CD4-positive, alpha-beta T cell treated with Interleukin-10 for 1 hour (primary cell): ENCODE data around the gene NRM.
A peak's percentile ranks its signal among the peaks of the same experiment; 100 is the strongest.
"Not testable (repeated sequence)": the region's sequence is repeated elsewhere in the genome, so short reads cannot be mapped to it uniquely, and the experiment has no call there.

Source experiments
- DNase-seq: peaks from one replicate; pipeline ENCODE4 v3.0.0-alpha.2; 2020

Gene NRM

DNA sequence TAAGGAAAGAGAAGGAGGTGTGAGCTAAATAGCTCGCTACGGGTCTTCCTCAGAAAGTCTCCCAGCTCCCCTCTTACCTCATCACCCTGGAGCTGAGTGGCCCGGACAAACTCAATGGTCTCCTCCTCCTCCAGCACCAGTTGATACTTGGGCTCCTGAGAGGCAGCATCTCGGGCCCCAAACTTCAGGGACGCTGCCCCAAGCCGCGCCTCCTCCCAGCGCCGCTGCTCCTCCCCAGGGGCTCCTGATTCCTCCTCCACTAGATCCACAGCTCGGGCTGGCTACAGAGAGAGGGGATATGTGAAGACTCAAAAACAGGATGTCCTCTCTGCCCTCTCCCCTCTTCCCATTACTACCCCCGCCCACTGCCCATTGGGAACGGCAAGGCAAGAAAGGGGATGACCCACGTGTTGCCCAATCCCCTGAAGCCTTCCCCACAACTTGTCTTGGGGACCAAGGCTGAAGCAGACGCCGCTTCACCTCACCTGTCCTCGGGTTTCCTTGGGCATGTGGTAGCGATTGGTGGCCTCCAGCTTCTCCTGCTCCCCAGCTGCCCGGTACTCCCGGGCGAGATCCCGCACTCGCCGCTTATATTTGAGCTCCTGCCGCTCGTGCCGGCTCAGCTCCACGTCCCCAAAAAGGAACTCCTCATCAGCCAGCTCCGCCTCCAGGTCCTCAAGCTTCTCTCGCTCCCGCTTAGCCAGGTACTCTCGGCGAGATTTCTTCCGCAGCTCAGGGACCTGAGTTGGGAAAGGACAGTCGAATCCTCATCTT is 25.6 kb downstream of the NRM start:
- no peak for DNase-seq

DNA sequence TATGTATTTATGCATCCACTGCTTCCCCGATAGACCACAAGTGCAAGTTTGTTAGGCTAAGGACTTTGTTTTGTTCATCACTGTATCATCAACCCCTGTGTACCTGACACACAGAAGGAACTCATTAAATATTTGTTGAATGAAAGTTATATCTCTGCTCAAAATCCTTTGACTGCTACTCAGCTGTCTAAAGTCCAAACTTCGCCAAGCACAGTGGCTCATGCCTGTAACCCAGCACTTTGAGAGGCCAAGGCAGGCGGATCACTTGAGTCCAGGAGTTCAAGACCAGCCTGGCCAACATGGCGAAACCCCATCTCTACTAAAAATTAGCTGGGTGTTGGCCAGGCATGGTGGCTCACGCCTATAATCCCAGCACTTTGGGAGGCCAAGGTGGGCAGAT is 32.9 kb downstream of the NRM start:
- DNase-seq = not testable (repeated sequence)

DNA sequence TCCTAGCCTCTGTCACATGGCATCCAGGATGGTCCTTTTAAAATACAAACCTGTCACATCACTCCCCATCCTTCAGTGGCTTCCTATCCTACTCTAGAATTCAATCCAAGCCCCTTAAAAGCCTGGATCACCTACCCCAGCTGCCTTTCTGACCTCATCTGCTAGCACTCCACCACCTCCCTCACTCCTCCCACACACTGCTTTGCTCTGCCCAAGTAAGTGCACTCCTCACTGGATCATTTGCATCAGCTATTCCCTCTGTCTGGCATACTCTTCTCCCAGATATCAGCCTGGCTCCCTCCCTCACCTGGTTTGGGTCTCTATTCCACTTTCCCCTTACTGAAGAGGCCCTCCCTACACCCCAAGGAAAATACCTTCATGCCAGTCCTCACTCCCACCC is 33.3 kb downstream of the NRM start:
- no peak for DNase-seq

DNA sequence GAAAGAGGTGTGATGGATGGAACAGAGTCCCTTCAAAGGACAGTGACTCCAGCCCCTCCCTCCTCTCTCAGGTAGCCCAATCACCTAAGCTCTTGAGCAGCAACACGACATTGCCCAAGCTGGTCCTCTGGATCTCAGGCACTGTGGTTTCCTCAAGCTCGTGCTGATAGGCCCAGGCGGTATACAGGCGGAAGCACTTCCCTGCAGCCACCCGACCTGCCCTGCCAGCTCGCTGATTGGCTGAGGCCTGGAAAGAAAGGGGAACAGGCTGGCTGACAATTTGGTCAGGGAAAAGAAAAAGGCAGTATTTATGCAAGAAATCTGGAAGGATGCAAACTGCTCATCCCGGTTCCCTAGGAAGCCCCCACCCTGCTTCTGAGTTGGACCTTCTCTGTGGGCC is 34.3 kb downstream of the NRM start:
- DNase-seq = no peak

DNA sequence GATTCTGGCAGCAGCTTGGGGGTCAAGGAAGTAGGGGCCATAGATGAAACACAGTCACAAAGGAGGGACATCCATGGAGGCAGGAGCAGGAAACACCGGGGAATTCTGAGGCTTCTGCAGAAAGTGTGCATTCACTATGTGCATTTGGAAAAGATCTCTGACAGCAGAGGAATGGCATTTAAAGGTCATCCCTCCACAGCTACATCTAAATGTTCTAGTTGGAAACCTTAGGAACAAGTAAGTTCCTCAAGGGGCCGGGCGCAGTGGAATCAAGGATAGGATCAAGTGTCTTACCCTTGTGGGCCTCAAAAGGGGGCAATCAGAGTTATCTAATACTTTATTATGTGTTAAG is 35.1 kb downstream of the NRM start:
- no peak for DNase-seq

DNA sequence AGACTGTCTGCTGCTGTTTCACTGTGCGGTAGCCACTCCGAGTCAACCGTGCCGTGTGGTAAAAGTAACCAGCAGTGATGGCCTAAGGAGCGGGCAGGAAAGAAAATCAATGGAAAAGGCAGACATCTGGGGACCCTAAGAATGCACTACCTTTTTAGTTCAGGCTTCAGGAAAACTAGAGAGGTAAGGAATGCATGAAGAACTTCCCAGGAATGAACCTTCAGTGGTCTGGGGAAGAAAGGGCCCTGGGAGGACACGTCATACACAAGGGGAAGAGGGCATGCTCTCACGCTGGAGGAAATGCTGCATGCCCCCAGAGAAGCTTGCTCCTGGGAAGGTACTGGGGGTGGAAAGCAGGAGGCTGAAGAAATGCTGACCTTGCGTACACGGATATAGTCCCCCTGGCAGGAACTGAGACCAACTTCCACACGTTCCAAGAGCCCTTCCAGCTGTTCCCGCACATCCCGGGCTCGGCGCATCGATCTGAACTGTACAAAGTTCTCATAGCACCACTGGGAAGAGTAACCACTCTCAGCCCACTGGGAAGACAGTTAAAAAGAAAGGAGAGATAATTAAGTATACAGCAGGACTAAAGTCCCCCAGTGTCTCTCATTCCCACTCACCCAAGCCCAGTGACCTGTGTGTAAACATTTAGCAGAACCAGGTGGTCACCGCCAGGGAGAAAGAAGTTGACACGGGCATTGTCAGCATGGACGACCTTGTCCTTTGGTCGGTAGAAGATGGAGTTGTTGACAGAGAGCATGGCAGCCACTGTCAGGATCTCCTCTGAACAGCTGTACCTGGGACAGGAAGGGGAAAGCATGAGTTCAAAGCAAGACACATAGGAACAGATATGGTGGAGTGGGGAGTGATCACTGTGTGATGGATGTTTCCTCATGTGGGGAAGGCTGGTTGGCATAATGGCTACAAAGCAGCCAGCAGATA is 35.7 kb downstream of the NRM start:
- no peak for DNase-seq

DNA sequence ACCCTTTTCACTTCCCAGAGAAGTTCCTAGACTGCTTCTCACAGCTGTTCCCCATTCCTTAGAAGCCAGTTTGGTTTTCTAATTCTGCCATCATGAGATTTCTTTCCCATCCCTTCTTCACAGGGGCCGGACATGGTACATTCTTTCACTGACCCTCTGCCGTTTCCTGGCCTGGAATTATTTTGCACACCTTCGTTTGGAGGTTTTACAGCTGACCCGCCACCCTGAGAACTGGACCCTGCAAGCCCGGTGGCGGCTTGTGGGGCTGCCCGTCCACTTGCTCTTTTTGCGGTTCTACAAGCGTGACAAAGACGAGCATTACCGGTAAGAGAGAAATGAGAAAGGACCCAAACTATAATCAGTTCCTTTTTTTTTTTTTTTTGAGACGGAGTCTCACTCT is 39.6 kb downstream of the NRM start:
- DNase-seq = no peak

DNA sequence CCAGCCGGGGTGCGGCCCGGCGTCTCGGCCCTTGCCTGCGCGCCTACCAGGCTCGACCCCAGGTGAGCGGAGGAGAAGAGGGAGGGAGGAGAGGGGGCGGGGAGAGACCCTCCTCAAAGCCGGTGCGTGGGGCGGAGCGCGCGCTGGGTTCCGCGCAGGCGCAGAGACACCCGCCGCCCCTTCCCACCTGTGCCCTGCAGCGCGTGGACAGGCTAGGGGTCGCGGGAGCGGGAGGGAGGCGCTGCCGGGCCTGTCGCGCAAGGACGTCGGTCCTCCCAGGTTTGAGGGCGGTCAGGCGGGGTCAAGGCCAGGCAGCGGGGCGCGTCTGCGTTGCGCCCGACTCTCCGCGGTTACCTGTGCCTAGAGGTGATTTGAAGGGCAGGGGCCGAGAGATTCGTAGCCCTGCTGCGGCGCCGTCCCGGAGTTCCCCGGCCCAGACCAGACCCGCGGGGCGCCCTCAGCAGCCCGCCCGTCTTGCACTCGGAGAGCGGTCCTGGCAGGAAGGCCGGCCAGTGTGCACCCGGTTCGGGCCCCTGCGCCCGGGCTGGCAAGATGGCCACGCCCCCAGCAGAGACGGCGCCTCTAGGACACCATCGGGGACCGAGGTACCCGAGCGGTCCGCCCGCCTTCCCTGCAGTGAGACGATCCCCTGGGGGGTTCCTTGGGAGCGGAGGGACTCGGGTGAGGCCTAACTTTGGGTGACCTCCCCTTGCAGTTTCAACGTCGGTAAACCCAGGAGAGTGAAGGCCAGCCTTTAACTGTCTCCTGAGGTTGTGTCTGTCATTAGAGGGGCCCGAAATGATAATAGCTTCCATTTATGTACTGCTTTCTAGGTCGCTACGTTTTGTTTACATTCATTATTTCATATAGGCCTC is 43.3 kb downstream of the NRM start:
- DNase-seq = peak; percentile 77

DNA sequence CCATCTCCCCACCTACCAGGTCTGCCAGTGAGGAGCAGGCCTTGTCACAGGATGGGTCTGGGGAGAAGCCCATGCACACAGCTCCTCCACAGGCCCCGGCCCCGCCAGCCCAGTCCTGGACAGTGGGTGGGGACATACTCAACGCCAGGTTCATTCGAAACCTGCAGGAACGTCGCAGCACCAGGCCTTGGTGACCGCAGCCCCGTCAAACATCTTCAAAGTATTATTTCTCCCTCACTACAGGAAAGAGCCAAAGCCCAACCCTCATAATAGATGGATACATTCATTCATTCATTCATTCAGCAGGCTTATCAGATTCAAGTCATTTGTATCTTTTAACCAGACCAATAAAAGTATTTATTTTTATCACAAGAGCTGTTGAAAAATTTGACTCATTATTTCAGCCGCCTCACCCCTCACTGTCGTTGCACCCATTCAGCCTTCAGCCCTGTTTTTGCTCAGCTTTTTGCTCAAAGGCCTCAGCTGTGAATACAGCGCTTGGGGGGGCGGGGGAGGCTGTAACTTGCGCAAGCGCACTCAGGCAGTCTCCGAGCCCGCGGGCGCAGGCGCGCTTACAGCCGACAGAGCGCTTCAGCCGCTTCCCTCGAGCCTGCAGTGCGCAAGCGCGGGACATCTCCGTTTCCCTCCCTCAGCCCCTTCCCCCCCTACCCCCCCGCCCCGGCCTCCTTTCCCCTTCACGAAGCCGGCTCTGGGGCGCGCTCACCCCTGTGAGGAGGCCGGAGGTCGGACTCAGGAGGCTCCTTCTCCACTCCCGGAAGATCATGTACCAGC is 44.1 kb downstream of the NRM start, which contains the start of gene C6orf136:
C6orf136 (plus strand) TSS at position 684 of the 792 bp plus-strand sequence; CDS start at position 783, 99 bp downstream.
- peak; percentile 96 for DNase-seq

DNA sequence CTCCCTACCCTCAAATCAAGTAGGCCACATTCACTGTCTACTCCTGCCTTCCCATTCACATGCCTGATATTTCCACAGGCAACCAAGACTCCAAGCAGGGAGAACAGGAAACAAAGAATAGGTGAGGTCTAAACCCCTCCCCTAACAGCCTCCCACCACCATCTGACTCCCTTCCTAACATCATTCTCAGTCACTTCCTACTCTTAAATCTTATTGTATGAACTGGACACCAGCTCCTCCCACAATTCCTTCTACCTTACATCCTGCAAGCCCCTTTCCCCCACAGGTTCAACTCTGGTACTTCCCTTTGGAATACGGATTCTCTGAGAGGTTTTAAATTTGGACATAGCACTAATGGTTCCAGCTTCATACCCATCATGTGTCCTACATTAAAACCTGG is 44.8 kb downstream of the NRM start:
- no peak for DNase-seq

DNA sequence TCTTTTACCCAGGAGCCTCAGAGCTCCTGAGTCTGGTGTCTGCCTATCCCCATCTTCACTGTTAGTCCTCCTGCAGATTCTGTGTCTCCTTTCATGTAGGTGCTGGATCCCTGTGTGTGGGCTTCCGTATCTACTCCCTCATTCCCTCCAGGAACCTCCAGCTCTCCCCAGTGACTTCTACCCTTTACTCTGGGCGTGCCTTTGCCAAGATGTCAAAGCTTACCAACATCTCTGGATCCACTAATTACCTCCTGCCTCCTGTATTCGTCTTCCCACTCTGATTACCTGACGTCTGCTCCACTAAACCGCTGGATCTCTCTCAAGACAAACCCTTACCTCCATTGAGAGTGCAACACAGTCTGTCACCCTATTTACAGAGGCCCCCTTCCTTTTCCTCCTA is 46.0 kb downstream of the NRM start:
- no peak for DNase-seq

DNA sequence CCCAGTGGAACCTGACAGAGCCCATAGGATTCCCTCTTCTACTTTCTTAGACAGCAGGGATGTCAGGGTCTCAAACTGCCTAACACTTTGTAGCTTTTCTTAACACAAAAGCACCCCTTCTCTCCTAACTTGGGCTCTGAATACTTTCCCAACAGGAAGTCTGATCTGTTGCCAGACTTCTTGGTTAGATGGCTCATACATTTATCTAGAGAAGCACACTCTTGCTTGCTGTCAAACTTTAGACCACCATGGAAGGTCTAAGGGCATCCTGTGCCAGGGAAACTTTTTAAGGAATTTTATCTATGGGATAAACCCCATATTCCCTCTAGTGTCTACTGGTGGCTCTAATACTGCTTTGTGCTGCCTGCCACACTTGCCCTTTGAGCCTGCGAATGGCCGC is 47.1 kb downstream of the NRM start:
- no peak for DNase-seq

DNA sequence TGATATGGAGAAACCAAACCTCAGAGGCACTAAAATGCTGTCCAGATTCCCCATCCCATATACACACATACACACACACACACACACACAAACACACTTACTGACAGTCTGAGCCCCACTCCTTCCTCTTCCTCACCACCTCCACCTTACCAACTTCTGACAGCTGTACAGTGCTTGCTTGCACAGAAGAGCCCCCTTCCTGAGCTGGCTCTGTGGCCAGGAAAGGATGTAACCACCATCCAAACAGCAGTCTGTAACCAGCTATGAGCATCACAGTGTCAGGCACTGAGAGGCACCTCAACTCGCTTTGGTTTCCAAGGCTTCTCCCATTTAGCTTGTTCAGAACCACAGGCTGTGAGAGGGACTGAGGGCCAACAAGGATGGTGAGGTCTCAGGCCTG is 49.7 kb downstream of the NRM start:
- DNase-seq = no peak

DNA sequence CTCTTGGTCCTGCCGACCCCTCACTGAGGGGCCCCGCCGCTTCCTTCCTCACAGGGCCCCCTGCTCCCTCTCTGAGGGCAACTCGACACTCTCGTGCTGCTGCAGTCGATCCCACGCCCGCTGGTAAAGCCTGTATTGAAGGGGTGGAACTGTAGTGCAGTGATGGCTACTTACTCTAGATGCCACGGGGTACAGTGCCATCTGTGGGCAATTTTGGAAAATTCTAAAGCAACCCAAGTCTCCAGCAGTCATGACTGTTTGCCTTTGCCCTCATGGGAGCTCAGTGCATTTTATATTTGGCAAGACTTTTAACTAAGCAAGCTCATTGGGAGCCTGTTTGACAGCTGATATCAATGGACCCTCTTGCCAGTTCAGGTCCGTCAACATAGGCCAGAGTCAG is 50.3 kb downstream of the NRM start:
- no peak for DNase-seq
